HepG2 (cell line): Measurements from ENCODE around the gene ANKRD11. TPM values are rescaled to one million over a fixed set of nuclear protein-coding genes. Genes with fewer than 3 reads are reported as not detected.

Experiments
- BHLHE40 ChIP-seq: IDR thresholded peaks from 2 replicates; pipeline ENCODE4 v1.6.1; 2011; ENCODE audit warnings: low read length, improper control_type of control experiment
- FOXP1 ChIP-seq, 2 experiments: fragments of 450-650 bp in 1 of 2; IDR thresholded peaks; 2 replicates each; pipeline ENCODE4 v1.6.1; 2017 to 2018; ENCODE audit warnings: antibody characterized with exemption in 1 of 2
- HIVEP1 ChIP-seq: sonication (generic); formaldehyde crosslinking; IDR thresholded peaks from 2 replicates; pipeline ENCODE4 v1.4.0; 2020; ENCODE audit warnings: mild to moderate bottlenecking, missing genetic modification reagents
- MLLT10 ChIP-seq: sonication (generic); formaldehyde crosslinking; IDR thresholded peaks from 2 replicates; pipeline ENCODE4 v1.4.0; 2020; ENCODE audit warnings: missing genetic modification reagents
- MYNN ChIP-seq: sonication (generic); formaldehyde crosslinking; IDR thresholded peaks from 2 replicates; pipeline ENCODE4 v1.4.0; 2020; ENCODE audit warnings: mild to moderate bottlenecking, low read depth, missing genetic modification reagents
- NFKB2 ChIP-seq: sonication (generic); formaldehyde crosslinking; IDR thresholded peaks from 2 replicates; pipeline ENCODE4 v1.4.0; 2020; ENCODE audit warnings: missing genetic modification reagents, borderline replicate concordance
- RAD21 ChIP-seq: fragments of 450-650 bp; formaldehyde crosslinking; IDR thresholded peaks from 2 replicates; pipeline ENCODE4 v1.5.0; 2020; ENCODE audit warnings: mild to moderate bottlenecking
- RFX3 ChIP-seq: IDR thresholded peaks from 2 replicates; pipeline ENCODE4 v1.6.1; 2016; ENCODE audit warnings: missing biosample characterization, missing genetic modification reagents
- SRSF4 ChIP-seq: fragments of 200-400 bp; formaldehyde crosslinking; IDR thresholded peaks from one replicate; pipeline ENCODE4 v1.6.1; 2018; ENCODE audit warnings: mild to moderate bottlenecking, low read depth, low read length, moderate library complexity; ENCODE audit not compliant: poor library complexity, severe bottlenecking
- XRCC5 ChIP-seq: fragments of 200-400 bp; formaldehyde crosslinking; optimal IDR thresholded peaks from 2 replicates; pipeline ENCODE3; 2017; ENCODE audit warnings: mild to moderate bottlenecking, low read length
- ZC3H13 ChIP-seq: sonication (generic); formaldehyde crosslinking; IDR thresholded peaks from 2 replicates; pipeline ENCODE4 v1.8.1; 2023; ENCODE audit warnings: mild to moderate bottlenecking, missing genetic modification reagents, moderate library complexity
- ZFP36L1 ChIP-seq: sonication (generic); formaldehyde crosslinking; IDR thresholded peaks from 2 replicates; pipeline ENCODE4 v1.8.0; 2022; ENCODE audit warnings: mild to moderate bottlenecking, missing genetic modification reagents, moderate library complexity
- ZMYM2 ChIP-seq: sonication (generic); formaldehyde crosslinking; IDR thresholded peaks from 2 replicates; pipeline ENCODE4 v1.8.0; 2022; ENCODE audit warnings: mild to moderate bottlenecking, missing genetic modification reagents
- ZNF143 ChIP-seq: sonication (generic); formaldehyde crosslinking; IDR thresholded peaks from 2 replicates; pipeline ENCODE4 v1.4.0; 2020; ENCODE audit warnings: missing genetic modification reagents
- ZNF263 ChIP-seq: sonication (generic); formaldehyde crosslinking; IDR thresholded peaks from 2 replicates; pipeline ENCODE4 v1.4.0; 2020; ENCODE audit warnings: missing genetic modification reagents
- ZNF546 ChIP-seq: sonication (generic); formaldehyde crosslinking; conservative IDR thresholded peaks from 2 replicates; pipeline ENCODE4 v1.8.1; 2023; ENCODE audit warnings: mild to moderate bottlenecking, missing genetic modification reagents
- ZNF567 ChIP-seq: sonication (generic); formaldehyde crosslinking; IDR thresholded peaks from 2 replicates; pipeline ENCODE4 v1.8.1; 2023; ENCODE audit warnings: mild to moderate bottlenecking, missing genetic modification reagents, borderline replicate concordance
- ZNF749 ChIP-seq: sonication (generic); formaldehyde crosslinking; IDR thresholded peaks from 2 replicates; pipeline ENCODE4 v1.8.0; 2022; ENCODE audit warnings: mild to moderate bottlenecking, missing genetic modification reagents, moderate library complexity, borderline replicate concordance
- ZNF879 ChIP-seq: sonication (generic); formaldehyde crosslinking; IDR thresholded peaks from 2 replicates; pipeline ENCODE4 v1.8.1; 2023; ENCODE audit warnings: missing genetic modification reagents
- polyA plus RNA-seq, 8 experiments: library from polyadenylated mRNA; depleted of rRNA in 3 of 8; stranded (reverse) in 7 of 8; unstranded in 1 of 8; fragments of >200 nt; fragmentation: Illumina TruSeq in 4 of 8; extraction: Trizol in 4 of 8; gene quantifications; 2 replicates each; pipeline versions ENCODE4 v1.2.1 to v1.2.3, GENCODE V29; 2011 to 2016; ENCODE audit warnings: low read depth in 4 of 8, missing spikeins in 1 of 8, mixed read lengths in 1 of 8; ENCODE audit not compliant: insufficient read depth in 1 of 8
- total RNA-seq, 5 experiments: library from RNA; depleted of rRNA; stranded (reverse); fragments of >200 nt; fragmentation: Illumina TruSeq; extraction: Trizol; gene quantifications; 2 replicates each; pipeline ENCODE4 v1.2.3, GENCODE V29; 2016; ENCODE audit warnings: low read depth in 1 of 5
- TF ChIP-seq, protein P1 (sequence below): sonication (generic); formaldehyde crosslinking; IDR thresholded peaks from 2 replicates; pipeline ENCODE4 v1.4.0; 2020; ENCODE audit warnings: mild to moderate bottlenecking, missing genetic modification reagents
- TF ChIP-seq, protein P2 (sequence below): sonication (generic); formaldehyde crosslinking; IDR thresholded peaks from 2 replicates; pipeline ENCODE4 v1.5.0; 2020; ENCODE audit warnings: mild to moderate bottlenecking, missing genetic modification reagents

ANKRD11 gene
- total and polyA plus RNA-seq, 2 of the 13 experiments (the other 11 are each of a cell fraction or from before 2014, with no cell fraction given), result 21.4 to 38.4 TPM

DNA sequence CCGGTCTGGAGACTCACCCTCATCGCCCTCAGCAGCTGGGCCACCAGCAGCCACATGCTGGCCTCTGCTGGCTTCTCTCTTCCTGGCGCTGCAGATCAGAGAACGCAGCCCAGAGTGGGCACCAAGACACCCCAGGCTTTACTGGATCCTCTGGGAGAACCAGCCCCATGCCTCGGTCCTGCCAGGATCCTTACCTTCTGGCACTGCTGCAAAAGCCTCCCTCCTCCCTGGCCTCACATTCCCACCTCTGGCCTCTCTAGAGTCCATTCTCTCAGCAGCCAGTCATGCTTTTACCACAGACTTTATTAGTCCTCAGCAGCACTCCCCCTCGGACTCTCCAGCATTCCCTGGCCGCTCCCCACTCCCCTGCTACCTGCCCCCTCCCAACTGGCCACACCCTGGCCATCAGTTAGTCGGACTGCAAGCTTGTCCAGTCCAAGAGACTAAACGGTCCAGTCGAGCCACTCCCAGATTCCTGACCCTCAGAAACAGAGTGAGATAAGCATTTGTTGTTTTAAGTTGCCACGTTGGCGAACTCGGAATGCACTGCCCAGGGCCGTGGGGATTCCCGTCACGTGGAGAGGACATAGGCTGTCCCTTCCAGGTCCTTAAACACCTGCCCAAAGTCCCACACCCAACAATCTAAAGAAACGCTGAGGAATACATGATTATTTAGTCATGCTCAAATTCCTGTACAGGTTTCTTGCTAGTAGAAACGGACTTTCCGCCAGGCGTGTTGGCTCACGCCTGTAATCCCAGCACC is 11.9 kb upstream of the ANKRD11 start (continued):
- TF ChIP-seq ZNF263 (CRISPR knock-in tag), result 0 out of 2 replicates have a peak, but pooled peaks have one; percentile 11
- no peak for TF ChIP-seq MLLT10
- TF ChIP-seq, protein P1, sequence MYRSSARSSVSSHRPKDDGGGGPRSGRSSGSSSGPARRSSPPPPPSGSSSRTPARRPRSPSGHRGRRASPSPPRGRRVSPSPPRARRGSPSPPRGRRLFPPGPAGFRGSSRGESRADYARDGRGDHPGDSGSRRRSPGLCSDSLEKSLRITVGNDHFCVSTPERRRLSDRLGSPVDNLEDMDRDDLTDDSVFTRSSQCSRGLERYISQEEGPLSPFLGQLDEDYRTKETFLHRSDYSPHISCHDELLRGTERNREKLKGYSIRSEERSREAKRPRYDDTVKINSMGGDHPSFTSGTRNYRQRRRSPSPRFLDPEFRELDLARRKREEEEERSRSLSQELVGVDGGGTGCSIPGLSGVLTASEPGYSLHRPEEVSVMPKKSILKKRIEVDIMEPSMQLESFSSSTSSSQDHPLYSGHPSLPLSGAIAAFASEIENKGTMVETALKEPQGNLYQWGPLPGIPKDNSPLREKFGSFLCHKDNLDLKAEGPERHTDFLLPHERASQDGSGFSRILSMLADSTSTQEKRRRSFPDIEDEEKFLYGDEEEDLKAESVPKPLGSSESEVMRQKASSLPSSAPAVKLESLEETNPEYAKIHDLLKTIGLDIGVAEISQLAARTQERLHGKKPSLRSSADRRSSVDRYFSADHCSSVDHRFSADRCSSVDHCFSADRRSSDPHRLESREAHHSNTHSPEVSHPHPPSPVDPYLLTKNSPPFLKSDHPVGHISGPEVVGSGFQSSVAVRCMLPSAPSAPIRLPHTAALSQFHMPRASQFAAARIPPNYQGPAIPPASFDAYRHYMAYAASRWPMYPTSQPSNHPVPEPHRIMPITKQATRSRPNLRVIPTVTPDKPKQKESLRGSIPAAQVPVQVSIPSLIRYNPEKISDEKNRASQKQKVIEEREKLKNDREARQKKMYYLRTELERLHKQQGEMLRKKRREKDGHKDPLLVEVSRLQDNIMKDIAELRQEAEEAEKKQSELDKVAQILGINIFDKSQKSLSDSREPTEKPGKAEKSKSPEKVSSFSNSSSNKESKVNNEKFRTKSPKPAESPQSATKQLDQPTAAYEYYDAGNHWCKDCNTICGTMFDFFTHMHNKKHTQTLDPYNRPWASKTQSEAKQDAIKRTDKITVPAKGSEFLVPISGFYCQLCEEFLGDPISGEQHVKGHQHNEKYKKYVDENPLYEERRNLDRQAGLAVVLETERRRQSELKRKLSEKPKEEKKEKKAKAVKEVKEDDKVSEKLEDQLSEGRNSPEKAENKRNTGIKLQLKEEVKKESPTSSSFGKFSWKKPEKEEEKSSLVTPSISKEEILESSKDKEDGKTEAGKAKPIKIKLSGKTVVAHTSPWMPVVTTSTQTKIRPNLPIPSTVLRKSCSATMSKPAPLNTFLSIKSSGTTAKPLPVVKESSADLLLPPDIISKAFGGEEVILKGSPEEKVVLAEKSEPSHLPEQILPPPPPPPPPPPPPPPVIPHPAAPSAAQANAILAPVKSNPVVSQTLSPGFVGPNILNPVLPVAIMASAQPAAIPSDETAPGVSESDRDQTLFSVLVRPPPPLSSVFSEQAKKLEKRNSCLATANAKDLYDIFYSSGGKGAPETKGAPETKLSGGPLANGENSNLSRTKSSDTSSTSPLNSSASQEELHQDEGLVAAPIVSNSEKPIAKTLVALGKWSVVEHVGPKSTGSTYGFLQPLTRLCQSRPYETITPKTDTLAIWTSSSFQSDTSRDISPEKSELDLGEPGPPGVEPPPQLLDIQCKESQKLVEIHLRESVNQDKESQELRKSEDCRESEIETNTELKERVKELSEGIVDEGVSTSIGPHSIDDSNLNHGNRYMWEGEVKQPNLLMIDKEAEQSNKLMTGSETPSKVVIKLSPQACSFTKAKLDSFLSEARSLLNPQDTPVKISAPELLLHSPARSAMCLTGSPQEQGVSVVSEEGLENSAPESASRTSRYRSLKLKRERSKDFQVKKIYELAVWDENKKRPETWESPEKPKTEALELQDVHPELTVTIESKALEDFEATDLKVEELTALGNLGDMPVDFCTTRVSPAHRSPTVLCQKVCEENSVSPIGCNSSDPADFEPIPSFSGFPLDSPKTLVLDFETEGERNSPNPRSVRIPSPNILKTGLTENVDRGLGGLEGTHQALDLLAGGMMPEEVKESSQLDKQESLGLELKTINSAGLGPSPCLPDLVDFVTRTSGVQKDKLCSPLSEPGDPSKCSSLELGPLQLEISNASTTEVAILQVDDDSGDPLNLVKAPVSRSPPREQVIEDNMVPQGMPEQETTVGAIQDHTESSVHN (CRISPR knock-in tag), result no peak
- no peak for TF ChIP-seq MYNN (CRISPR knock-in tag)
- peak; percentile 46; the same call in 1 of the 2 replicates for TF ChIP-seq HIVEP1 (CRISPR knock-in tag)
- TF ChIP-seq, protein P2, sequence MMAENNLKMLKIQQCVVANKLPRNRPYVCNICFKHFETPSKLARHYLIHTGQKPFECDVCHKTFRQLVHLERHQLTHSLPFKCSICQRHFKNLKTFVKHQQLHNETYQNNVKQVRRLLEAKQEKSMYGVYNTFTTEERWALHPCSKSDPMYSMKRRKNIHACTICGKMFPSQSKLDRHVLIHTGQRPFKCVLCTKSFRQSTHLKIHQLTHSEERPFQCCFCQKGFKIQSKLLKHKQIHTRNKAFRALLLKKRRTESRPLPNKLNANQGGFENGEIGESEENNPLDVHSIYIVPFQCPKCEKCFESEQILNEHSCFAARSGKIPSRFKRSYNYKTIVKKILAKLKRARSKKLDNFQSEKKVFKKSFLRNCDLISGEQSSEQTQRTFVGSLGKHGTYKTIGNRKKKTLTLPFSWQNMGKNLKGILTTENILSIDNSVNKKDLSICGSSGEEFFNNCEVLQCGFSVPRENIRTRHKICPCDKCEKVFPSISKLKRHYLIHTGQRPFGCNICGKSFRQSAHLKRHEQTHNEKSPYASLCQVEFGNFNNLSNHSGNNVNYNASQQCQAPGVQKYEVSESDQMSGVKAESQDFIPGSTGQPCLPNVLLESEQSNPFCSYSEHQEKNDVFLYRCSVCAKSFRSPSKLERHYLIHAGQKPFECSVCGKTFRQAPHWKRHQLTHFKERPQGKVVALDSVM (CRISPR knock-in tag), result peak; percentile 86
- TF ChIP-seq ZMYM2 (CRISPR knock-in tag), result no peak
- TF ChIP-seq NFKB2 (CRISPR knock-in tag), result no peak
- 0 out of 2 replicates have a peak, but pooled peaks have one; percentile 10 for TF ChIP-seq RAD21 (CRISPR knock-in tag)
- TF ChIP-seq XRCC5, result no peak
- TF ChIP-seq ZNF567, result no peak
- TF ChIP-seq ZC3H13 (CRISPR knock-in tag), result no peak
- no peak for TF ChIP-seq ZFP36L1
- no peak for TF ChIP-seq ZNF749 (CRISPR knock-in tag)
- no peak for TF ChIP-seq SRSF4
- 0 out of 2 replicates have a peak, but pooled peaks have one; percentile 26 for TF ChIP-seq BHLHE40
- 0 out of 2 replicates have a peak, but pooled peaks have one; percentile 37 for TF ChIP-seq ZNF546
- TF ChIP-seq ZNF143 (CRISPR knock-in tag), result no peak
- no peak for TF ChIP-seq FOXP1 (IDR thresholded peaks at IDR 0.05)
- TF ChIP-seq FOXP1 (CRISPR knock-in tag; IDR thresholded peaks at IDR 0.05), result no peak
- TF ChIP-seq ZNF879 (CRISPR knock-in tag), result no peak
- no peak for TF ChIP-seq RFX3 (CRISPR knock-in tag)
